OCI-LY1 (cell line): ENCODE measurements around the gene CHST11.

Experiments used
- H2AFZ ChIP-seq: fragments of 200-600 bp; sonication (generic), shearing (Covaris generic); 2 replicates; pipeline ENCODE4 v1.6.0; 2014; ENCODE audit warnings: antibody characterized with exemption, mild to moderate bottlenecking, low read length
- H3F3A ChIP-seq: fragments of 200-600 bp; sonication (generic), shearing (Covaris generic); 2 replicates; pipeline ENCODE4 v1.6.0; 2014; ENCODE audit warnings: mild to moderate bottlenecking, antibody characterized with exemption, low read length, moderate library complexity; ENCODE audit not compliant: insufficient read depth
- H3K27ac ChIP-seq: fragments of 200-600 bp; sonication (generic); 2 replicates; pipeline ENCODE4 v1.5.1; 2014; ENCODE audit warnings: low read length, mixed run types, mild to moderate bottlenecking, low read depth; ENCODE audit not compliant: poor library complexity, severe bottlenecking
- H3K27me3 ChIP-seq: fragments of 200-600 bp; sonication (generic); 2 replicates; pipeline ENCODE4 v1.6.0; 2014; ENCODE audit warnings: antibody characterized with exemption, mild to moderate bottlenecking, low read length, moderate library complexity; ENCODE audit not compliant: insufficient read depth
- H3K36me3 ChIP-seq: fragments of 200-600 bp; sonication (generic); 2 replicates; pipeline ENCODE4 v1.6.1; 2014; ENCODE audit warnings: mild to moderate bottlenecking, antibody characterized with exemption, low read length, moderate library complexity, mixed read lengths; ENCODE audit not compliant: insufficient read depth
- H3K4me1 ChIP-seq: fragments of 200-600 bp; sonication (generic); 2 replicates; pipeline ENCODE4 v1.5.1; 2014; ENCODE audit warnings: mild to moderate bottlenecking, low read length, moderate library complexity; ENCODE audit not compliant: insufficient read depth, severe bottlenecking
- H3K4me2 ChIP-seq: fragments of 200-600 bp; sonication (generic), shearing (Covaris generic); 2 replicates; pipeline ENCODE4 v1.6.1; 2014; ENCODE audit warnings: low read length
- H3K4me3 ChIP-seq: fragments of 200-600 bp; sonication (generic); 2 replicates; pipeline ENCODE4 v1.5.1; 2014; ENCODE audit warnings: low read length, low read depth, mild to moderate bottlenecking, mixed read lengths; ENCODE audit not compliant: poor library complexity, severe bottlenecking
- H3K79me2 ChIP-seq: fragments of 200-600 bp; shearing (Covaris generic); 2 replicates; pipeline ENCODE4 v1.6.1; 2016; ENCODE audit warnings: mixed run types, low read length, mixed read lengths; ENCODE audit not compliant: insufficient read depth
- H3K9ac ChIP-seq: fragments of 200-600 bp; sonication (generic), shearing (Covaris generic); 2 replicates; pipeline ENCODE4 v1.6.1; 2014; ENCODE audit warnings: mild to moderate bottlenecking, low read length, mixed read lengths
- H3K9me2 ChIP-seq: fragments of 200-600 bp; sonication (generic), shearing (Covaris generic); 2 replicates; pipeline ENCODE4 v1.6.1; 2014; ENCODE audit warnings: low read depth, mild to moderate bottlenecking, low read length, mixed read lengths
- H3K9me3 ChIP-seq: fragments of 200-600 bp; shearing (Covaris generic); 2 replicates; pipeline ENCODE4 v1.6.1; 2014; ENCODE audit warnings: low read length, mixed read lengths
- H4K20me1 ChIP-seq: fragments of 200-600 bp; sonication (generic), shearing (Covaris generic); 2 replicates; pipeline ENCODE4 v1.6.0; 2016; ENCODE audit warnings: mild to moderate bottlenecking, low read length; ENCODE audit not compliant: insufficient read depth
- EZH2 ChIP-seq: fragments of 200-600 bp; sonication (generic), shearing (Covaris generic); IDR thresholded peaks from 2 replicates; pipeline ENCODE4 v1.8.0; 2017; ENCODE audit warnings: borderline replicate concordance, mixed run types, mild to moderate bottlenecking, antibody characterized with exemption, low read length, moderate library complexity, mixed read lengths
- TF ChIP-seq, protein P1 (sequence below): fragments of 200-600 bp; sonication (generic), shearing (Covaris generic); IDR thresholded peaks from 2 replicates; pipeline ENCODE4 v1.5.1; 2017; ENCODE audit warnings: mild to moderate bottlenecking, antibody characterized with exemption, low read length, moderate library complexity, mixed read lengths

The CHST11 gene

DNA sequence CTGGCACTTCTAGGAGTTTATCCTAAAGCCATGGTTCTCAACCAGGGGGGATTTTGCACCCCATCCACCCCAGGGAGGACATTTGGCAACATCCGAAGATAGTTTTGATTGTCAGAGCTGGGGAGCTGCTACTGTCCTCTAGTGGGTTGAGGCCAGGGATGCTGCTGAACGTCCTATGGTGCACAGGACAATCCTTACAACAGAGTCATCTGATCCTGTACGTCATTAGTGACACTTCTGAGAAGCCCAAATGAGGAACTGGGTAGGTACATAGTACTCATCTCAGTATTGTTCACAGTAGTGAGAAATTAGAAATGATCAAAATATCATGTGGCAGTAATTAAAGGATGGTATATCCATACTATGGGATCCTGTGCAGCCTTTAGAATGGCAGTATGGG, 185.1 kb downstream of the CHST11 start:
- Histone ChIP-seq H2AFZ (no peak overlapping the region), H4K20me1 (no peaks in the 10 kb centered on the region), H3K36me3 (peaks cover 2% of the 10 kb centered on the region; the same call in 1 of the 2 replicates)

DNA sequence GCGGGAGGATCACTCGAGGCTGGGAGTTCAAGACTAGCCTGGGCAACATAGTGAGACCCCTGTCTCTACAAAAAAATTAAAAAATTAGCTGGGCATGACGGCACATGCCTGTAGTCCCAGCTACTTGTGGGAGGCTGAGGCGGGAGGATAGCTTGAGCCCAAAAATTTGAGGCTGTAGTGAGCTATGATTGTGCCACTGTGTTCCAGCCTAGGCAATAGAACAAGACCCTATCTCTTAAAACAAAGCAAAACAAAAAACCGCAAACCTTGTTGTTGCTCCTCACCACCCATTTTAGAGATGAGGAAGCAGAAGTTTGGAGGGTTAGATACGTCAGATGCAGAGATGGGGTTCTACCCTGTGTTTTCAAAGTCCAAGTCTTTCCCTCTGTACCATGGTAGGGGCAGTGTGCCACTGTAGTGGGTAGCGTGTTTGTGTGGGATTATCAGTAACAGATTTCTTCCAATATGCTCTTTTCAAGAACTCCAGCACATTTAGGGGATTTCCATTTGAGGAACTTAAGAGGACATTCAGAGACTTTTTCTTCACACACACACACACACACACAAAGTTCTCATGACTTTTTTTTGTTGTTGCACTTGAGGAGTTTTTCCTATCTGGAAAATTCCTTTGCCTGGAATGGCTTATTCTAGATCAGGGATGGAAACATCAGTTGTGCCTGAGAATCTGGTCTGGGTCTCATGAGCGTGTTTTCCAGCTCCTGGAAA, 186.5 kb downstream of the CHST11 start:
- Histone ChIP-seq H4K20me1 (no peaks in the 10 kb centered on the region), H3K4me1 (peaks cover 20% of the 10 kb centered on the region), H3F3A (no peaks in the 10 kb centered on the region), H3K27me3 (no peaks in the 10 kb centered on the region), H3K79me2 (no peaks in the 10 kb centered on the region), H3K9ac (peak overlapping the region; percentile 28; the same call in 1 of the 2 replicates), H3K36me3 (peaks cover 4% of the 10 kb centered on the region; the same call in 1 of the 2 replicates), H2AFZ (no peak overlapping the region), H3K27ac (peak overlapping the region; percentile 85), H3K4me2 (peak overlapping the region; percentile 56), H3K9me3 (no peaks in the 10 kb centered on the region; the same call in 1 of the 2 replicates), H3K9me2 (no peaks in the 10 kb centered on the region), H3K4me3 (peak overlapping the region; percentile 46)
- TF ChIP-seq, protein P1, sequence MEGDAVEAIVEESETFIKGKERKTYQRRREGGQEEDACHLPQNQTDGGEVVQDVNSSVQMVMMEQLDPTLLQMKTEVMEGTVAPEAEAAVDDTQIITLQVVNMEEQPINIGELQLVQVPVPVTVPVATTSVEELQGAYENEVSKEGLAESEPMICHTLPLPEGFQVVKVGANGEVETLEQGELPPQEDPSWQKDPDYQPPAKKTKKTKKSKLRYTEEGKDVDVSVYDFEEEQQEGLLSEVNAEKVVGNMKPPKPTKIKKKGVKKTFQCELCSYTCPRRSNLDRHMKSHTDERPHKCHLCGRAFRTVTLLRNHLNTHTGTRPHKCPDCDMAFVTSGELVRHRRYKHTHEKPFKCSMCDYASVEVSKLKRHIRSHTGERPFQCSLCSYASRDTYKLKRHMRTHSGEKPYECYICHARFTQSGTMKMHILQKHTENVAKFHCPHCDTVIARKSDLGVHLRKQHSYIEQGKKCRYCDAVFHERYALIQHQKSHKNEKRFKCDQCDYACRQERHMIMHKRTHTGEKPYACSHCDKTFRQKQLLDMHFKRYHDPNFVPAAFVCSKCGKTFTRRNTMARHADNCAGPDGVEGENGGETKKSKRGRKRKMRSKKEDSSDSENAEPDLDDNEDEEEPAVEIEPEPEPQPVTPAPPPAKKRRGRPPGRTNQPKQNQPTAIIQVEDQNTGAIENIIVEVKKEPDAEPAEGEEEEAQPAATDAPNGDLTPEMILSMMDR = no peak
- TF ChIP-seq EZH2 = no peak

More for the DNA sequence above, 185.1 kb downstream of the CHST11 start:
- TF ChIP-seq, protein P1 = no peak
- TF ChIP-seq EZH2 = no peak
- Histone ChIP-seq H3K9ac (no peak overlapping the region), H3K4me2 (no peak overlapping the region), H3K9me3 (no peaks in the 10 kb centered on the region; the same call in 1 of the 2 replicates), H3K79me2 (no peaks in the 10 kb centered on the region), H3F3A (no peaks in the 10 kb centered on the region), H3K4me3 (no peak overlapping the region), H3K27ac (no peak overlapping the region), H3K9me2 (no peaks in the 10 kb centered on the region), H3K4me1 (peaks cover 20% of the 10 kb centered on the region), H3K27me3 (no peaks in the 10 kb centered on the region)

DNA sequence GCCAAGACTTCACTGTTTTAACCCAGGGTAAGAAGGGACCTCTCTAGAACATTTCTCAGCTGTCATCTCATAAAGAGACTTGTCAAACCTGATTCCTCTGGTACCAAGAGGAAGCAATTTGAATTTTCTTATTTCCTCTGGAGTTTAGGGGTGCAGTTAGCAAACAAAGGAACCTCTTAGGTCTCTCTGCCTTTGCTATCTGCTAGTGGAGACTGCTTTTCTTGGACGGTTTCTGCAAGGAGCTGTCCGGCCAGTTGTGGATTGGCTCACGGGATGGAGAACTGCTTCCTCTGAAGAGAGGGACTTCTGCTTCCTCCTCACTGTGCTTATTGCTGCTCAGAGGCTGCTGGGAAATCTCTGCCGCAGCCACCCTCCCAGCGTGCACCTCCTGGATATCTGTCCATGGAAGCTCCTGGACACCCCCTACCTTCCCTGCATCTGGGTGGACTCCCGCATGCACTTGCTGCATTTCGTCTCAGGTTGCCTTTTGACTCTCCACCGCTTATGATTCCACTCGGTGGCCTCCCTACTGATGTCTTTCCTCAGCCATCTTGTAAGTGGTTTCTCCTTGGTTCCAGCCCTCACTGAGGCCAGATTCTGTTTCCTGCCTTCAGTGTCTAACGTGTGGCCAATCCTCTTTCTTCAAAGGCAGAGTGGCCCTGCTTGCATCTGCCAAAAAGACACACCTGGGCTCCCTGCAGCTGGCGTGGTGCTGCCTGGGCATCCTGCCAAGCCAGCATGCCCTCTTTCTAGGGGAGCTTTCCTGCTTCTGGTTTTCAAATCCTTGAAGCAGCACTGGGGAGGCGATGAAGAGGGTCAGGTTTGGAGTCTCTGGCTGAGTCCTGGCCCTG, 187.3 kb downstream of the CHST11 start:
- Histone ChIP-seq H3K9me2 (no peaks in the 10 kb centered on the region), H3K79me2 (no peaks in the 10 kb centered on the region), H3K27me3 (no peaks in the 10 kb centered on the region), H3K4me1 (peaks cover 20% of the 10 kb centered on the region), H3K27ac (peak overlapping the region; percentile 85), H2AFZ (no peak overlapping the region), H3F3A (no peaks in the 10 kb centered on the region), H3K4me3 (peak overlapping the region; percentile 46), H3K9me3 (no peaks in the 10 kb centered on the region; the same call in 1 of the 2 replicates), H3K4me2 (peak overlapping the region; percentile 56), H3K36me3 (peaks cover 4% of the 10 kb centered on the region; the same call in 1 of the 2 replicates), H4K20me1 (no peaks in the 10 kb centered on the region), H3K9ac (peak overlapping the region; percentile 28; the same call in 1 of the 2 replicates)
- TF ChIP-seq EZH2 = no peak
- TF ChIP-seq, protein P1 = no peak
